Endothelial cell (in vitro differentiated cells): ENCODE data around the gene MMD2. TPM values are rescaled to one million over a fixed set of nuclear protein-coding genes. Genes with fewer than 3 reads are reported as not detected.
"Not testable (repeated sequence)": the region's sequence is repeated elsewhere in the genome, so short reads cannot be mapped to it uniquely, and the experiment has no call there.

ENCODE experiments used
- DNase-seq: peaks from one replicate; pipeline ENCODE4 v3.0.0; 2021; ENCODE audit warnings: low spot score
- H3K27ac Mint-ChIP-seq: one replicate; pipeline ENCODE4 v1.8.0; 2021; ENCODE audit warnings: mixed read lengths, inconsistent platforms; ENCODE audit not compliant: unreplicated experiment
- H3K27me3 Mint-ChIP-seq: one replicate; pipeline ENCODE4 v1.8.0; 2021; ENCODE audit warnings: mild to moderate bottlenecking, moderate library complexity, mixed read lengths, inconsistent platforms; ENCODE audit not compliant: unreplicated experiment
- H3K36me3 Mint-ChIP-seq: one replicate; pipeline ENCODE4 v1.8.0; 2021; ENCODE audit warnings: mild to moderate bottlenecking, low read depth, mixed read lengths, inconsistent platforms; ENCODE audit not compliant: unreplicated experiment
- H3K4me1 Mint-ChIP-seq: one replicate; pipeline ENCODE4 v1.8.0; 2021; ENCODE audit warnings: mild to moderate bottlenecking, mixed read lengths, inconsistent platforms; ENCODE audit not compliant: unreplicated experiment
- H3K4me3 Mint-ChIP-seq: one replicate; pipeline ENCODE4 v1.8.0; 2021; ENCODE audit warnings: mild to moderate bottlenecking, mixed read lengths, inconsistent platforms; ENCODE audit not compliant: unreplicated experiment
- H3K9me3 Mint-ChIP-seq: one replicate; pipeline ENCODE4 v1.8.0; 2021; ENCODE audit warnings: mixed read lengths, inconsistent platforms; ENCODE audit not compliant: unreplicated experiment
- CTCF ChIP-seq: fragments of 200-600 bp; sonication (generic); IDR thresholded peaks from one replicate; pipeline ENCODE4 v1.5.0; 2021; ENCODE audit warnings: antibody characterized with exemption; ENCODE audit not compliant: unreplicated experiment
- total RNA-seq: library from RNA; stranded (reverse); fragmentation: NEBNext Ultra II Directional; extraction: Animal tissue kit (Norgen Biotek cat#: 25700); gene quantifications from one replicate; pipeline ENCODE4 v1.2.1, GENCODE V29; 2021; ENCODE audit not compliant: unreplicated experiment

The MMD2 gene
- total RNA-seq, 1 donor from 2014 or later, result not detected

- Mint-ChIP-seq H3K4me3 (peak overlapping the region; percentile 64), H3K27me3 (peaks cover 2% of the 10 kb centered on the region), H3K9me3 (no peaks in the 10 kb centered on the region), H3K36me3 (peaks cover 45% of the 10 kb centered on the region), H3K27ac (no peak overlapping the region), H3K4me1 (peaks cover 2% of the 10 kb centered on the region)
- DNase-seq, result no peak
- TF ChIP-seq CTCF, result no peak
Observed at GRCh38 chr7:4998910-4999309, 39.9 kb upstream of the MMD2 start.

DNA sequence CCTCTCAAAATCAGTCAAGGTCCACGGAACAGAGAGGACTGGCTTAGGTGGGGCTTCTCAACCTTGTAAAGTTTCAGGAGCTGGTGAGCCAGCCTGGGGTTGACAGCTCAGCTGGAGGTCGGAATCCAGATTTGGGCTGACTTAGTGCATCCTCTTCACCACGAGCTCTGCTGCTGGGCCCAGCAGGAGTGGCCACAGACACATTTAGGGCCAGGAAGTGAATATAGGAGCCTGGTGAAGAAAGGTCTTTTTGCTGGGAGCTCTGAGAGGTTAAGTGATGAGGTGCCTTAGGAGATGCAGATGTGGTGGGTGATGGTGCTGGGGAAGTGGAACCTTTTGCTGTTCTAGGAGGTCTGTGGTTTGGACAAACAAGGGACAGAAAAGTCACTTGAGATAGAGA is 39.3 kb upstream of the MMD2 start:
- peaks cover 2% of the 10 kb centered on the region for H3K27me3 Mint-ChIP-seq
- peaks cover 2% of the 10 kb centered on the region for H3K4me1 Mint-ChIP-seq
- H3K4me3 Mint-ChIP-seq, result no peak overlapping the region
- no peak overlapping the region for H3K27ac Mint-ChIP-seq
- H3K9me3 Mint-ChIP-seq, result no peaks in the 10 kb centered on the region
- no peak for DNase-seq
- peaks cover 48% of the 10 kb centered on the region for H3K36me3 Mint-ChIP-seq
- TF ChIP-seq CTCF, result no peak

- peaks cover under 1% of the 10 kb centered on the region for H3K27me3 Mint-ChIP-seq
- H3K27ac Mint-ChIP-seq, result no peak overlapping the region
- no peak for DNase-seq
- TF ChIP-seq CTCF, result no peak
- H3K9me3 Mint-ChIP-seq, result no peaks in the 10 kb centered on the region
- H3K36me3 Mint-ChIP-seq, result peaks cover 49% of the 10 kb centered on the region
- H3K4me3 Mint-ChIP-seq, result peak overlapping the region; percentile 42
- peaks cover 2% of the 10 kb centered on the region for H3K4me1 Mint-ChIP-seq
Observed at GRCh38 chr7:4996696-4997222, 37.8 kb upstream of the MMD2 start.

DNA sequence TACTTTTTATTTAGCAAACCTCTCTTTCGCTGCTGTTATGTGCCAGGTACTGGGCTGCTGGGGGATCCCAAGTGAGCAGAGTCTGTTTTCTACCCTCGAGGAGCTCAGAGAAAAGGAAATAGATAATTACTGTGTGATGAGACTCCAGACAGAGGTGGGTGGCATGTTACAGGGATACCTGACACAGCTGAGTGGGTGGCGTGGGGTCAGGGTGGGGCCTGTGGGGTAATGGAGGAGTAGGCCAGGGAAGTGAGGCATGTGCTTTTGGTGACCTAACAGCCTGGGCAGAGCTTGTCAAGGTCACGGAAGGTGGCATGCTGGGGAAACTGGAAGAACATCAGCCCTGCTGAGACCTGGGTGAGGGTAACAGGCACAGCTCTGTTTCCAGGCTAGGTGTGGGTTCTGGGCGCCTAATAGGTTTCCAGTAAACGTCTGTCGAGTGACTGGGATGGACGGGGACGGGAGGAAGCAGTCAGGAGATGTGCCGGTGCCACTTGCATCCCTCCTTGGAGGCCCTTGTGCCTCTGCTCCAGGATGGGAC is 36.5 kb upstream of the MMD2 start:
- no peak overlapping the region for H3K4me3 Mint-ChIP-seq
- peaks cover 2% of the 10 kb centered on the region for H3K4me1 Mint-ChIP-seq
- H3K27ac Mint-ChIP-seq, result no peak overlapping the region
- H3K36me3 Mint-ChIP-seq, result peaks cover 53% of the 10 kb centered on the region
- DNase-seq, result no peak
- H3K9me3 Mint-ChIP-seq, result no peaks in the 10 kb centered on the region
- no peaks in the 10 kb centered on the region for H3K27me3 Mint-ChIP-seq
- TF ChIP-seq CTCF, result no peak

DNA sequence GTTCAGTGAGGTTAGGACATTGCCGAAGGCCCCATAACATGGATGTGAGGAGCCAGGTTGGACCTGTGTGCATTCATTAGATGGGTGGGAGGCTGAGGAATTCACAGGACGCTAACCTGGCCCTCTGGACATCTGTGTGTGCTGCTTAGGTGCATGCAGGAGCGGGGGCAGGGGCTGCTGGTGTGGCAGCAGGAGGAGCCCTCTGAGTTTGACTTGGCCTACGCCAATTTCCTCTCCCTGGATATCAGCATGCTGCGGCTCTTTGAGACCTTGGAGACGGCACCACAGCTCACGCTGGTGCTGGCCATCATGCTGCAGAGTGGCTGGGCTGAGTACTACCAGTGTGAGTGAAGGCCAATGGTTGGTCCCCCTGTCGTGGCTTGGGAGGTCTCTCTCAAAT is 34.5 kb upstream of the MMD2 start:
- peaks cover 49% of the 10 kb centered on the region for H3K36me3 Mint-ChIP-seq
- DNase-seq, result no peak
- H3K27me3 Mint-ChIP-seq, result no peaks in the 10 kb centered on the region
- no peaks in the 10 kb centered on the region for H3K9me3 Mint-ChIP-seq
- TF ChIP-seq CTCF, result no peak
- H3K4me1 Mint-ChIP-seq, result peaks cover 2% of the 10 kb centered on the region
- H3K4me3 Mint-ChIP-seq, result peak overlapping the region; percentile 42
- no peak overlapping the region for H3K27ac Mint-ChIP-seq

- peaks cover 54% of the 10 kb centered on the region for H3K36me3 Mint-ChIP-seq
- H3K27ac Mint-ChIP-seq, H3K4me3 Mint-ChIP-seq, H3K27me3 Mint-ChIP-seq, DNase-seq, H3K9me3 Mint-ChIP-seq, H3K4me1 Mint-ChIP-seq: not testable (repeated sequence)
Observed at GRCh38 chr7:4982741-4983140, 23.8 kb upstream of the MMD2 start.

GRCh38 chr7:4981295-4981890 is 22.4 kb upstream of the MMD2 start:
- not testable (repeated sequence) for H3K27me3 Mint-ChIP-seq, H3K9me3 Mint-ChIP-seq, H3K27ac Mint-ChIP-seq, H3K4me1 Mint-ChIP-seq, H3K4me3 Mint-ChIP-seq, DNase-seq
- H3K36me3 Mint-ChIP-seq, result peaks cover 47% of the 10 kb centered on the region
